Dermis blood vessel endothelial cell (primary cell): ENCODE measurements around the gene ISCU. TPM values are rescaled to one million over a fixed set of nuclear protein-coding genes. Genes with fewer than 3 reads are reported as not detected.

Experiments used
- DNase-seq: peaks from one replicate; pipeline ENCODE4 v3.0.0; 2010
- total RNA-seq: library from RNA; depleted of rRNA; stranded (reverse); fragments of >200 nt; gene quantifications from 2 replicates; pipeline ENCODE4 v1.2.3, GENCODE V29; 2014

Gene ISCU
- total RNA-seq, 1 donor from 2014 or later, result 96.5 TPM

DNA sequence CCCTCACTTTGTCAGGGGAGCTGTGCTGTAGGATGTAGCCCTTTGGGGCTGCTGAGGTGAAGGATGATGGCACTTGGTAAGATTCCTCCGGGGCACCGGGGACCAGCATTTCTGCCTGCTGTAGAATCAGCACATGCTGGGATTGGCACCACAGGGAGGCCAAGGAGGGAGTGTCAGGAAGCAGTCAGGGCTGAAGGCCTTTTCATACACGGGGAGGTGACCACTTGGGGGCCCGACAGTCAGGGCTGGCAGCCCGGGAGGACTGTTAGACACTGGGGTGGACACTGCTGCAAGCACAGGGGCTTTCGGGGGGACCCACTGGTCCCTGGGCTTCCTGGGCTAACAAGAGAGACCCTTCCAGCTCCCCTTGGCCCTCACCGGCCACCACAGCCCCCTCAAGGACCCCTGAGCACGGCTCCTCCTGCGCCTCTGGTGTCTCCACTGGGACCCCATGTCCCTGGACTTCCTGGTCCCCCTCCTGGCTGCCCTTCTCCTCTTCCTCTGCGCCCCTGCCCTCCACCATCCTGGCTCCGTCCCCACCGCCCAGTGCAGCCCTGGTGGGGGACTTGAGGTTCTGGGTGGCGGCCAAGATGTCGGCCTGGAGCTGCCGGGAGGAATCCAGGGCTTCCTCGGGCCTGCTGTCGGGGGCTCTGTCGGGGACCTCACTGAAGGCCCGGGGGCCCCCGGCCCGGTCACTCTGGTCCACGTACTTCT, 29.0 kb downstream of the ISCU start:
- DNase-seq, result no peak

- DNase-seq, result no peak
Measured at GRCh38 chr12:108592033-108592909, 29.9 kb downstream of the ISCU start.

DNA sequence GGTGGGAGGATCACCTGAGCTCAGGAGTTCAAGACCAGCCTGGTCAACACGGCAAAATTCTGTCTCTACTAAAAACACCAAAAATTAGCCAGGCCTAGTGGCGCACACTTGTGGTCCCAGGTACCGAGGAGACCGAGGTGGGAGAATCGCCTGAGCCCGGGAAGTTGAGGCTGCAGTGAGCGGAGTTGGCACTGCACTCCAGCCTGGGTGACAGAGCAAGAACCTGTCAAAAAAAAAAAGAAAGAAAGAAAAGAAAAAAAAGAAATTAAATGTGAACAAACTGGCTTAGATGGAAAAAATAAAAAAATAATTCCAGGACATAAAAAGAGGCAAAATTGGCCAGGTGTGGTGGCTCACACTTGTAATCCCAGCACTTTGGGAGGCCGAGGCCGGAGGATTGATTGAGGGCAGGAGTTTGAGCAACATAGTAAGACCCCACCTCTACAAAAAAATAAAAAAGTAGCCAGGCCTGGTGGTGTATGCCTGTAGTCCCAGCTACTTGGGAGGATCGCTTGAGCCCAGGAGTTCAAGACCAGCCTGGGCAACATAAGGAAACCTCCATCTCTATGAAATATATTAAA, 32.0 kb downstream of the ISCU start:
- no peak for DNase-seq

DNA sequence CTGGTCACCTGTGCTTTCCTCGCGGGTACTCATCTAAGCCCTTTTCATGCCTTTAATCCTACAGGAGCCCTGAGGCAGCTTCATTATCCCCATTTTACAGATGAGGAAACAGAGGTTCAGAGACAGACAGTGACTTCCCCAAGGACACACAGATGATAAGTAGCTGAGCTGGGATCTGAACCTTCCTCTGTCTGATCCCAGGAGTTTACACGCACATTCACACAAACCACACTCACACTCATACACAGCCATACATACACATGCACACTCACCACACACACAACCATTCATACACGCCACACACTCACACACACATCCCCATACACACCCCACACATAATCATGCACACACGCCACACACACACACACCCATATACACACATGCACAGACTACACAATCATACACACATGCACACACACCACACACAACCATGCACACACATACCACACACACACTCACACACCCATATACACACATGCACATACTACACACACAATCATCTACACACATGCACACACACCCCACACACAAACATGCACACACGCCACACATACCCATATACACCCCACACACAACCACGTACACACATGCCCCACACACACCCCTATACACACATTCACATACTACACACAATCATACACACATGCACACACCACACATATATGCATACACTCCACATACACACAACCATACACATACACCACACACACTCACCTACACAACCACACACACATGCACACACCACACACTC, 32.7 kb downstream of the ISCU start:
- no peak for DNase-seq

DNA sequence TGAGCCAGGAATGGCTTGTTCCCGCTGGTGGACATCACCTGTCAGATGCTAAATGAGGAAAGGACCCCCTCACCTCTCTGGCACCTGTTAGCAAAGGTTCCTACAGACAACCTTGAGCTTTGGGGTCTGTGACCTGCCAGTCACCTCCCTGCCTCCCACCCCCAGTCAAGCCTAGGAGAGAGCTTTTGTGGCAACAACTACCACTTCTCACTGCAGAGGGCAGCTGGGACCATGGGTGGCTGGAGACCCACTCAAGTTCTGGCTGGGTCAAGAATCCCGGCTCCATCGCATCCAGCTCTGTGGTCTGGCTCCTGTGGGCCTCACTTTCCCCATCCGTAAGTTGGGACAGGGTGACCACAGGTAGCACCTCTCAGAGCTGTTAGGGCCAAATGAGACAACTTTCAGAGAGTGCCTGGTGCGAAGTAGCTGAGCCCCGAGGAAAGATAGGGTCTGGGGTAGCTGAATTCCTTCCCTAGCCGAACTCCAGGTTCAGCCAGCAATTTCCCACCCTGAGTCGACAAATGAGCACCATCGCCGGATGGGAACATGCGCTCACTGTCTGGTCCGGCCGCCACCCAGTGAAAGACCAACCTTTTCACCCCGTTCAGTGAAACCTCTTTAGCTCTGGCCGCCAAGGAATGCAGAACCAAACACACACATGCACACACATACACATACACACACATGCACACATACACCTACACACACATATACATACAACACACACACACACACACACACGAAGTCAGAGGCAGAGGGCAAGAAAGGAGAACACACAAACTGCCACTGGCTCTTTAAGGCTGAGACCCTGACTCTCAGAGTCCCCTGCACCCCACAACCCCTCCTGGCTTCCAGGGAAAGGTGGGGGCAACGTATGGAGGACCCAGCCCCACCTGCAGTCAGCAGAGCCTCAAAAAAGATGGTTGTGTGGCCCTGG, 33.6 kb downstream of the ISCU start:
- no peak for DNase-seq

GRCh38 chr12:108596854-108597558, 34.6 kb downstream of the ISCU start:
- no peak for DNase-seq

- no peak for DNase-seq
Measured at GRCh38 chr12:108597559-108598471, 35.4 kb downstream of the ISCU start, which contains the start of gene TMEM119. TMEM119 (minus strand) TSS chr12:108598084; CDS start chr12:108592383, 5,701 bp downstream.

DNA sequence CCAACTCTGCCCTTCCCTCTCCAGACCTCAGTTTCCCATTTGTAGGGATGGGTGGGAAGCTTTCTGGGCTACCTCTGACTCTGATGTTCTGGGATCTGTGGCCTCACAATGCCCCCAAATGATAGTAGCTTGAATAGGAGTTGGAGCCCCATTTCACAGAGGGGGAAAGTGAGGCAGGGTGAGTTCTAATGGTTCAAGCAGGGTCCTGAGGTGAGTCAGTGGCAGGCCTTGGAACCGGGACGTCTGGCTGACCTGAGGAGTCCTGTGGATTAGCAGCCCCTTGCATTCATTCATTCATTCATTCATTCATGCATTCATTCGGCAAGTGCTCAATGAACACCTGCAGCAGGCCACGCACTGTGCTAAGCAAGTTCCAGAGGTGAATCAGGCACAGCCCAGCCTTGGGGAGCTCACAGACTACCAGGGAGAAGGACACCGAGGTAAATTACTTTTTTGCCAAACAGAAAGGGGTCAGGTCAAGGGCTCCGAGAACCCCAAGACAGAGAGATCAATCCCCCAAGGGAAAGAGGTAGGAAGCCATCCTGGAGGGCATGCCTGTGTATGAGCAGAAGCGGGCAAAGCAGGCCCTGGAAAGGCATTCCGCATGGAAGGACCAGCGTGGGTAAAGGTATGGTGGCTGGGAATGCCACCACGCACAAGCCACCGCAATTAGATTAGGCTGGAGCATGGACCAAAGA, 36.3 kb downstream of the ISCU start:
- DNase-seq, result no peak

- DNase-seq, result no peak
Measured at GRCh38 chr12:108599541-108599940, 37.1 kb downstream of the ISCU start.

DNA sequence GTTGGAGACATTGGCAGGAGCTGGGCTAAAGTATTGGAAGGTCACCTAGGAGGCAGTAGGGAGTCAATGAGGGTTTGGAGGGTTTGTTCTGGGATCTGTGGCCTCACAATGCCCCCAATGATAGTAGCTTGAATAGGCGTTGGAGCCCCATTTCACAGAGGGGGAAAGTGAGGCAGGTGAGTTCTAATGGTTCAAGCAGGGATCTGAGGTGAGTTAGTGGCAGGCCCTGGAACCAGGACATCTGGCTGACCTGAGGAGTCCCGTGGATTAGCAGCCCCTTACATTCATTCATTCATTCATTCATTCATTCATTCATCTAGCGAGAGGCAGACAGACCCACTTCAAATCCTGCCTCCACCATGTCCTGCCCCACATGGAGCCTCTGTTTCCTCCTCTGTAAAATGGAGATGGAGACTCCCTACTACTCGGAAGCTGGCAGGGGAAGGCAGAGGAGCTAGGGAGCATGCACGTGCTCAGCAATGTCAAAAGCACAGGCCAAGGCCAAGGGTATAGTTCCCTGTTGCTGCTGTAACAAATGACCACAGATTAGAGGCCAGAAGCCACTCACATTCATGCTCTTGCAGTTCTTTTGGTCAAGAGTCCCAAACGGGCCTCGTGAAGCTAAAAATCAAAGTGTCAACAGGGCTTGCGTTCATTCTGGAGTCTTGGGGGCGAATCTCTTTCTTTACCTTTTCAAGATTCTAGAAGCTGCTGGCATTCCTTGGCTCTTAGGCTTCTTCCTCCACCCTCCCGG, 37.7 kb downstream of the ISCU start:
- DNase-seq, result no peak

- no peak for DNase-seq
Measured at GRCh38 chr12:108600702-108601007, 38.3 kb downstream of the ISCU start.

DNA sequence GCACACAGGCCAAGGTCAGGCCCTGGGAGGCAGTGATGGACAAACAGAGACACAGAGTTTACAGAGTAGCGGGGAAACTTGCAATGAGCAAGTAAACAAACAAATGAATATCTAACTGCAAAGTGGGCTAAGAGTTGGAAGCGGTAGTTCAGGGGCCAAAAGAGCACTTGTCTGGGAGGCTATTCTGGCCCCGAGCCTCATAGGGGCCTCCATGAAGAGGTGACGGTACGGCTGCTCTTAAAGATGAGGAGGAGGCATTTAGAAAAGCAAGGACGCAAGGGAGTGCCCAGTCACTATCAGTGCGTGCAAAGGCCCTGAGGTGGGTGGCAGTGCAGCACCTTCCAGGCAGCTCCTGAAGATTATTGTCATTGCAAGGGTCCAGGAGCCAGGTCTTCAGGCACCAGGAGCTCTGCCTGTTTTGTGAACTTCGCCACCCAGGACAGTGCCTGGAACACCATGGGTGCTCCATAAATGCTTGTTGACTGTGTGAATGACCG, 39.9 kb downstream of the ISCU start:
- DNase-seq, result no peak

- no peak for DNase-seq
Measured at GRCh38 chr12:108602976-108603704, 40.7 kb downstream of the ISCU start.

GRCh38 chr12:108603743-108604142, 41.3 kb downstream of the ISCU start:
- DNase-seq, result no peak

GRCh38 chr12:108604208-108604941, 42.0 kb downstream of the ISCU start:
- no peak for DNase-seq

- peak; percentile 23 for DNase-seq
Measured at GRCh38 chr12:108605000-108605689, 42.7 kb downstream of the ISCU start.
